GM19467 (cell line): ENCODE results near the gene CCDC146.
"Not testable (repeated sequence)": the region's sequence is repeated elsewhere in the genome, so short reads cannot be mapped to it uniquely, and the experiment has no call there.

Source experiments
- ATAC-seq: cut with Tn5 transposase; IDR thresholded peaks from one replicate; pipeline ENCODE4 v1.9.1; 2021; ENCODE audit warnings: mild to moderate bottlenecking, moderate library complexity; ENCODE audit not compliant: unreplicated experiment

The CCDC146 gene

GRCh38 chr7:77327067-77327931 lies 204.9 kb downstream of the CCDC146 start:
- ATAC-seq = no peak

- ATAC-seq = no peak
Measured at GRCh38 chr7:77327932-77328628, 205.7 kb downstream of the CCDC146 start.

GRCh38 chr7:77328669-77329068 lies 206.3 kb downstream of the CCDC146 start:
- ATAC-seq = no peak

- no peak for ATAC-seq
Measured at GRCh38 chr7:77329466-77330168, 207.2 kb downstream of the CCDC146 start.

GRCh38 chr7:77330169-77330882 lies 207.9 kb downstream of the CCDC146 start:
- peak; percentile 36 for ATAC-seq

- peak; percentile 70 for ATAC-seq
Measured at GRCh38 chr7:77331938-77332695, 209.7 kb downstream of the CCDC146 start.

GRCh38 chr7:77334039-77334438 lies 211.6 kb downstream of the CCDC146 start:
- ATAC-seq = not testable (repeated sequence)

- no peak for ATAC-seq
Measured at GRCh38 chr7:77335581-77335980, 213.2 kb downstream of the CCDC146 start.

- no peak for ATAC-seq
Measured at GRCh38 chr7:77337456-77337990, 215.1 kb downstream of the CCDC146 start.

GRCh38 chr7:77338260-77338659 lies 215.8 kb downstream of the CCDC146 start:
- no peak for ATAC-seq

GRCh38 chr7:77338883-77339629 lies 216.6 kb downstream of the CCDC146 start:
- ATAC-seq = no peak

GRCh38 chr7:77339726-77340125 lies 217.3 kb downstream of the CCDC146 start:
- no peak for ATAC-seq
